Daoy (cell line): Measurements from ENCODE around the gene CYB5RL. TPM values are rescaled to one million over a fixed set of nuclear protein-coding genes. Genes with fewer than 3 reads are reported as not detected.
A peak's percentile ranks its signal among the peaks of the same experiment; 100 is the strongest.
"Not testable (repeated sequence)": the region's sequence is repeated elsewhere in the genome, so short reads cannot be mapped to it uniquely, and the experiment has no call there.

ENCODE experiments used
- DNase-seq: peaks from one replicate; pipeline ENCODE4 v3.0.0-alpha.2; 2015; ENCODE audit warnings: low read depth
- total RNA-seq: library from RNA; depleted of rRNA; stranded (reverse); fragments of >200 nt; shearing (Covaris generic); gene quantifications from 2 replicates; pipeline ENCODE4 v1.2.3, GENCODE V29; 2014; rRNA removed

CYB5RL gene, protein sequence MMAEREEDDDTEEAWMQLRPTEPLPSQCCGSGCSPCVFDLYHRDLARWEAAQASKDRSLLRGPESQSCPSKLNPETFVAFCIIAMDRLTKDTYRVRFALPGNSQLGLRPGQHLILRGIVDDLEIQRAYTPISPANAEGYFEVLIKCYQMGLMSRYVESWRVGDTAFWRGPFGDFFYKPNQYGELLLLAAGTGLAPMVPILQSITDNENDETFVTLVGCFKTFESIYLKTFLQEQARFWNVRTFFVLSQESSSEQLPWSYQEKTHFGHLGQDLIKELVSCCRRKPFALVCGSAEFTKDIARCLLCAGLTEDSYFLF
- 3.8 and 8.9 TPM in 2 replicates for total RNA-seq

DNA sequence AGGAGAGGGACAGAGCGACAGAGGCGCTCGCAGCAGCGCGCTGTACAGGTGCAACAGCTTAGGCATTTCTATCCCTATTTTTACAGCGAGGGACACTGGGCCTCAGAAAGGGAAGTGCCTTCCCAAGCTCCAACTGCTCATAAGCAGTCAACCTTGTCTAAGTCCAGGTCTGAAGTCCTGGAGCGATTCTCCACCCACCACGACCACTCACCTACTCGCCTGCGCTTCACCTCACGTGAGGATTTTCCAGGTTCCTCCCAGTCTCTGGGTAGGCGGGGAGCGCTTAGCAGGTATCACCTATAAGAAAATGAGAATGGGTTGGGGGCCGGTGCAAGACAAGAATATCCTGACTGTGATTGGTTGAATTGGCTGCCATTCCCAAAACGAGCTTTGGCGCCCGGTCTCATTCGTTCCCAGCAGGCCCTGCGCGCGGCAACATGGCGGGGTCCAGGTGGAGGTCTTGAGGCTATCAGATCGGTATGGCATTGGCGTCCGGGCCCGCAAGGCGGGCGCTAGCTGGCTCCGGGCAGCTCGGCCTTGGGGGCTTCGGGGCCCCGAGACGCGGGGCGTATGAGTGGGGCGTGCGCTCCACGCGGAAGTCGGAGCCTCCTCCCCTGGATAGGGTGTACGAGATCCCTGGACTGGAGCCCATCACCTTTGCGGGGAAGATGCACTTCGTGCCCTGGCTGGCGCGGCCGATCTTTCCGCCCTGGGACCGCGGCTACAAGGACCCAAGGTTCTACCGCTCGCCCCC is at the start of gene CYB5RL, which contains the start of gene MRPL37:
Gene CYB5RL (minus strand): TSS at position 266 of the 754 bp plus-strand sequence. CDS start 4,414 bp downstream, outside the sequence.
Gene MRPL37 (plus strand): TSS at position 403 of the 754 bp plus-strand sequence. CDS start 77 bp downstream, at position 480.
- DNase-seq, result peak; percentile 97

DNA sequence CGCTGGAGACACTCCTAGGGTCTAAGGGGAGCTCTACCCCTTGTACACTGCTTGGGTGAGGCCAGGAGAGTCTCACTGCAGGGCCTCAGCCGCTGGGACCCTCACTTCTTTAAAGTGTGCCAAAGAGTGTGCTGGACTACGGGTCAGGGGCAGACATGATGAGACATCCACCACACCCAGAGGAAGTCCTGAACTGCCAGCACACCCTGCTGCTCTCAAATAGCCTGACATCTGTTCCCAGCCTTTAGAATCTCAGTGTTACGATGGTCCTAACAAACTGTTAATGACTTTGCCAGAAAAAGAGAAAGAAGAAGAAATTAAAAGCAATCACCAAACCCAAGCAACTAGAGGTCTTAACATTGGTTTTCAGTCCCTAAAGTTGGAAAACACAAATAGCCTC is 49.1 kb upstream of the CYB5RL start:
- peak; percentile 34 for DNase-seq

DNA sequence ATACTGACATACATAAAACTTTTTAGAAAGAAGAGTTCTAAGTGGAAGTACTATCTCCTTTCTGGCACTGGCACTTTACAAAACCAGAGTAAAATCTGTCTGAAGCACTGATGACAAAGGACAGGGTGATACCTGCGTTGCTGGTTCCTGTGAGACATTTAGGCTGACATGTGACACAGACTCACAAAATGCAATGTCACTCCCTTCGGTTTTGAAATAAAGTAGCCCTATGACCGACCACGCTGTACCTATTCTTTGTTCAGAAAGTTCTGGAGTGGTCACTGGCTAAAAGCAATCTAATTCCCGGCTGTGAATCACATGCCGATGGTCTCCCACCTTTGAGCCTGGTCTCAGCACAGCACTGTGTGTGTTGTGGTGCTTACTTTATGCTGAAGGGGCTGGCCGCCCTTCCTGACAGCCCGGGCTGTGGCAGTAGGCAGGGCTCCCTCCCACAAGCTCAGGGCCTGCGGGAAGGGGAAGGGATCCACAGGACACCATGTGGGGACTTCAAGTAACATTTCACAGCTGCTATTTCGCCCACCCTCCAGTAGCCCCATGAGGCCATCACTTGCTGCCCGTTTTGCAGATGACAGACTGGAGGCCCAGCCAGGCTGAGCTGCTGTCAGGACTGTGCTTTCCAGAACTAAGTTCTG is 48.2 kb upstream of the CYB5RL start:
- no peak for DNase-seq

DNA sequence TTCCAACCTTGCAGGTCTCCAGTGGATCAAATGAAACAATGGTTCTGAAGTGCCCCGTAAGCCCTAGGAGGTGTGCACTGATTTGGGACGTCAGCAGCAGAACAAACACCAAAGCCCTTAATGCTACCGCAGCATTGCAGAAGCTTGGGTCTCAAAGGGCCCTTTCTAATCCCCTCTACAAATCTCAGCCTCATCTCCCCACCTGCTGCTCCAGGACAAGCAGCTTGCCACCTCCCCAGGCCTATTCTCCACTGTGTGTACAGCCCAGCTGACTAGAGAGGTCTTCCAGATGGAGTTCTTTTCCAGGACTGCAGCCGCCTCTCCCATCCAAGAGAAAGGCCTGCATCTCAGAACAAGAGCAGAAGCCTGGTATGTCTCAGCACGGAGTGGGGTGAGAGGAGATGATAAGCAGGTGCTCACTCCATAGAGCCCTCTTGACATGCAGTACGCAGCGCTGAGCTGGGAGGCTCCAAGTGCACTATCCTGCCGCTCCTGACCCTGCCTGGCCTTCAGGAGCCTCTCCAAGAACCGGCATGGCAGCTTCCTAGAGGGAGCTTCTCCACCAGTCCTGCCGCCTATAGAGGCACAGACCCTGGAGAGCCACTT is 46.4 kb upstream of the CYB5RL start:
- no peak for DNase-seq

DNA sequence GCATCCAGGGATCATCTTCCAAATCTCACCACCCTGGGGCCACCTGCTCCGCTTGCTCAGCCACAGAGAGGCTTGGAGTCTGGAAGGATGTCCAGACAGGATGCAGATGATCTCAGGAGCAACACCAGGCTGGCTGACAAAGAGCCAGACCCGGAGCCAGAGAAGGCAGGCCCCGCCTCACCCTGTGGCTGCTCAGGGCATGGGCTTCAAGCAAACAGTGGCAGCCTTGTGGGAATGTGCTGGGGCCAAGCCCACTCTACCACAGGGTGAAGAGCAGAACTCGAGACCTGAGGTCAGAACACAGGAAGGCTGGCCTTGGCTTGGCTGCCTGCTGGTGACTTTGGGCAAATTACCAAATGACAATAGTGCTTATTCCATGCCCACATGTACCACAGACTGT is 45.7 kb upstream of the CYB5RL start:
- no peak for DNase-seq

DNA sequence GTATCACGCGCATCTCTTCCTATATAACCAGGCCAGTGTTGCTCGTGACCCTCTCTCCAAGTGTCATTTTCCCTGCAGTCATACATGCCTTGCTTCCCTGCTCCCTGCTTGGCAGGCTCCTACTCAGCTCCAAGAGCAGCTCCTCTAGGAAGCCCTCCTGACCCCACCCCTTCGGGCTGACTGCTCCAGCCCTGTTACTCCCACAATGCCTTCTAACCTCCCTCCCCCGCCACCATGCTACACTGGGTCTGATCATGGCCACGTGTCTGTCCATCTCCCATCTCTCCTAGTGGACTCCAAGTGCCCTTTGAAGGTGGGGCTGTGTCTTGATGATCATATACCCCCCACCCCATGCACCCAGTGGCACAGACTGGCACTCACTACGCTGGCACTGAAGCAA is 44.8 kb upstream of the CYB5RL start:
- no peak for DNase-seq

DNA sequence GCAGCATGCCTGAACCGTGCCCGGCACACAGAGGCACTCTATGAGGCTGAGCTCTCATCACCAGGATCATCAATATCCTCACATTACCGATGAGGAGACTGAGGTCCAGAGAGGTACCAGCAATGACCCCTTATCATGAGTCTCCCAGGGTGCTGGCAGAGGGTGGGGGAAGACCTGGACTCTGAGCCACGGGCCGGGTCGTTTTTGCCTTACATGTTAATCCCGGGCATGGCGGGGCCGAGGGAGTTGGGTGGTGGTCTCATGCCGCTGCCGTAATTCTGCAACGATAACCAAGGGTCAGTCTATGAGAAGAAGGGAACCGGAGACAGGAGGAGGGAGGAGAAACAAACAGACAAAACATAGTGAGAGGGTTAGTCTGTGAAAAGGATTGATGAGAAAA is 43.2 kb upstream of the CYB5RL start:
- no peak for DNase-seq

DNA sequence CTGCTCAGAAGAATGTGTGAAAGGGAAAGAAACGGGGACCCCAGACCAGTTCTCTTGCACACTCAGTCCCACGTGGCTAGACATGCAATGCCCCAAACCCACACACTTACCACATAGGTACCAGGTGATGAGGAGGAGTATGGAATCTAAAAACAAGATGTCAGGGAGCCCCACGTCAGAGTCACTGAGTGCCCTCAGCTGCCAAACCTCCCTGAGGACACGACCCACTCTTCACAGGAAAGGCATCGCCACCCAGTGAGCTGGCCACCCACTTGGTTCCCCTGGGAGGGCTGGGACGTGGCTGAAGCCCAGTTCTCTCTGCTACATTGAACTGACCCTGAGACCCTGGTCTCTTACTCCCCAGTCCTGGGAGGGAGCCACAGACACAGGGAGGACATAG is 41.5 kb upstream of the CYB5RL start:
- DNase-seq, result no peak

DNA sequence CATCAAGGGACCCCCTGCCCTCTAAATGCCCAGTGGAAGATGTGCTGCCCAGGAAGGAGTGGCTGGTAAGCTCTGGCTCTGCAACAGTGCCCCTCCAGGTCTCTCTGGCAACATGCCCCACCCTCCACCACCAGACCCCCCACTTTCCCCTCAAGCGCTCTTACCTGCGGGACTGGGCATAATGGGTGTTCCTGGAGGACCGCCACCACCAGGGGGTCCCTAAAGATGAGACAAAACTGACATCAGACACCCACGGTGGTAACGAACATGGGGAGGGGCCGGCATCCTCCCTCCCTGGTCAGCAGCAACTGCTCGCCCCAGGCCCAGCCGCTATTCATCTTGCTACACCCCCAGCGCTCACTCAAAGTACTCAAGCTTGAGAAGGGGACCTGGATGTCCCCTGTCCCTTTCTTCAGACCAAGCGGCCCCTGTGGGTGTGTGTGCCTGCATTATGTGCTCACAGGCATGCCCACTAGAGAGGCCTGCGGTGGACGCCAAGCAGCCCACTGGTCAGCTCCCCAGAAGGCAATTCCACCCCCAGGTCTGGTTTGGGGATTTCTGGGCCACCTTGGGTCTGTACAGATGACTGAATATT is 41.0 kb upstream of the CYB5RL start:
- DNase-seq, result no peak

DNA sequence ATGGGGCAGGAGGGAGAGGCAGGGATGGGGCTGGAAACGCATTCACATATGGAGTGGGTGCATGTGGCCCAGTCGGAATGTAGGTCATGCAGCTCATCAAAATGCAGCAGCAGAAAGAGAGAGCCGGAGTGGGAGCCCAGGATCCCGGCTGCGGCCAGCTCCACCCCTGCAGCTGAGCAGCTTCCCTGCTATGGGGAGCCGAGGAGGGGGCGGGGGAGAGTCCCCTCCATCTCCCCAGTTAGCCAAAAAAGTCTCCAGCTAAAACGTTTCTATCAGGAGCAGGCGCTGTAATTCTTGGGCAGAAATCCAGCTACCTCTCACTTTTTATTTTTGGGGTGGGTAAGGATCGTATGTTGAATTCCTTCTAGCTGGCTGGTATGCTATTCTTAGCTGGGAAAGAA is 39.8 kb upstream of the CYB5RL start:
- no peak for DNase-seq

DNA sequence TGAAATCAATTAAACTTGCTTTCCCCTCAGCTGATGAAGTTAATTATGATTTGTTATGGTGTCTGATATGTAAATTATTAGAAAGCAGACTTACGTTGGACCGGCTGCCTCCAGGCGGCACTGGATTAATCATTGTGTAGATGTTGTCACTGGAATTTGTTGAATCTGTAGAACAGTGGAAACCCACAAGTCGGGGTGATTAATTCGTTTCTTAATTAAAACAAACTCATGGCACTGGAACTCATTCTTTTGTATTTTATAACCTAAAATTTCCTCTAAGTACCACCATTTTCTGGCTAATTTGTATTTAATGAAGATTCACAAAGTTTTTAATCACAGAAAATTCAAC is 39.2 kb upstream of the CYB5RL start:
- no peak for DNase-seq

DNA sequence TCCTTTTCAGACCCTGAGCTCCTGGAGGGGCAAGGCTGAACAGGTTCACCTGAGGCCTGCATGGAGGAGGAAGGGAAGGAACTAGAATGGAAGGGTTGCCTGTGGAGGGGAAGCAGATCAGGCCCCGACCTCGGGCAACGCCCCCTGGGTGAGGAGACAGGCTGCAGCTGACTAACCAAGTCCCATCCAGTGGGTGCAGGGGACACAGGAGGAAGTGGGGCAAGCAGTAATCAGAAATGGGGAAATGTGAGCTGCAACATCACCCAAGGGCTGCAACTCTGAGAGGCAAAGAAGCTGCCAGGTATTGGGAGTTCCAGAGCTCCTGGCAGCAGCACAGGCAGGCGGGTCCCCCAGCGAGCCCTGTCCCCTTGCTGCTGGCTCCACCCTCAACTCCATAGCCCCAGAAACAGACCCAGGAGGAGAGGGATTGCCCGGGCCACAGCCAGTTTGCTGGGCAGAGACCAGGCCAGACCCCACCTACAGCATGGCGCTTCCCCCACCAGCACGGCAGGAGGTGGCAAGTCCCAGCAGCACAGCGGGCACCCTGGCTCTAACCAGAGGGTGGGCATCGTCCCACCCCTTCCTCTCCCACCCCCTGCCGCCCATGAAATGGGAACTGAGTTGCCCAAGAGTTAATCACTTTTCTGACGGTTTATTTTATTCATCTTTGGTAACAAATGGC is 38.7 kb upstream of the CYB5RL start:
- DNase-seq, result no peak

DNA sequence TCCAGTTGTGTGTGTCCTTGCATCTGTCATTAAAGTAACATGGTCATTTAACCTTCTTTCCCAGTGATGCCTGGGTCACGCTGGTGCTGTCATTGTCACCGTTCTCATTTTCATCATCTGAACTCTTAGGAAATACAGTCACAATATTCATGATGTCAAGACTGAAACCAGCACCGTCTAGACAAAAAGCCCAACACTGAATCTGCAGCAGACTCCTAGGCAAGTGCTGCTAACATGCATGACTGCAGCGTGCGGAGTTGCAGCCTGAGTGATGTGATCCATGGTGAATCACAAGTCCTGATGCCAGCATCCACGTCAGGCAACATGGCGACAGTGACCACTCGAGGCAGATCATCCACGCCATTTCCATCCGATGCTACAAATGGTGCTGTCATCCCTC is 37.8 kb upstream of the CYB5RL start:
- no peak for DNase-seq

DNA sequence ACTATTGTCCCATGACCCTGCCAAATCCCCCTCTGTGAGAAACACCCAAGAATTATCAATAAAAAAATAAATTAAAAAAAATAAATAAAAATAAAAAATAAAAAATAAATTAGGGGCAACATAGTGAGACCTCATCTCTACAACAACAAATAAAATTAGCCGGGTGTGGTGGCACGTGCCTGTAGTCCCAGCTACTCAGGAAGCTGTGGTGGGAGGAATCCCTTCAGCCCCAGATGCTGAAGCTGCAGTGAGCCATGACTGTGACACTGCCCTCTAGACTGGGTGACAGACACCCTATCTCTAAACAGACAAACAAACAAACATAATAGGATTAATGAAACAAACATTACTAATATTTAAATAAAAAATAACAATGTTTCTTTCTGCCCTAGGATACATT is 34.5 kb upstream of the CYB5RL start:
- no peak for DNase-seq

DNA sequence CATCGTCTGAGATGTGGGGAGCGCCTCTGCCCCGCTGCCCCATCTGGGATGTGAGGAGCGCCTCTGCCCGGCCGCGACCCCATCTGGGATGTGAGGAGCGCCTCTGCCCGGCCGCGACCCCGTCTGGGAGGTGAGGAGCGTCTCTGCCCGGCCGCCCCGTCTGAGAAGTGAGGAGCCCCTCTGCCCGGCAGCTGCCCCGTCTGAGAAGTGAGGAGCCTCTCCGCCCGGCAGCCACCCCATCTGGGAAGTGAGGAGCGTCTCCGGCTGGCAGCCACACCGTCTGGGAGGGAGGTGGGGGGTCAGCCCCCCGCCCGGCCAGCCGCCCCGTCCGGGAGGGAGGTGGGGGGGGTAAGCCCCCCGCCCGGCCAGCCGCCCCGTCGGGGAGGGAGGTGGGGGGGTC is 33.4 kb upstream of the CYB5RL start:
- not testable (repeated sequence) for DNase-seq

DNA sequence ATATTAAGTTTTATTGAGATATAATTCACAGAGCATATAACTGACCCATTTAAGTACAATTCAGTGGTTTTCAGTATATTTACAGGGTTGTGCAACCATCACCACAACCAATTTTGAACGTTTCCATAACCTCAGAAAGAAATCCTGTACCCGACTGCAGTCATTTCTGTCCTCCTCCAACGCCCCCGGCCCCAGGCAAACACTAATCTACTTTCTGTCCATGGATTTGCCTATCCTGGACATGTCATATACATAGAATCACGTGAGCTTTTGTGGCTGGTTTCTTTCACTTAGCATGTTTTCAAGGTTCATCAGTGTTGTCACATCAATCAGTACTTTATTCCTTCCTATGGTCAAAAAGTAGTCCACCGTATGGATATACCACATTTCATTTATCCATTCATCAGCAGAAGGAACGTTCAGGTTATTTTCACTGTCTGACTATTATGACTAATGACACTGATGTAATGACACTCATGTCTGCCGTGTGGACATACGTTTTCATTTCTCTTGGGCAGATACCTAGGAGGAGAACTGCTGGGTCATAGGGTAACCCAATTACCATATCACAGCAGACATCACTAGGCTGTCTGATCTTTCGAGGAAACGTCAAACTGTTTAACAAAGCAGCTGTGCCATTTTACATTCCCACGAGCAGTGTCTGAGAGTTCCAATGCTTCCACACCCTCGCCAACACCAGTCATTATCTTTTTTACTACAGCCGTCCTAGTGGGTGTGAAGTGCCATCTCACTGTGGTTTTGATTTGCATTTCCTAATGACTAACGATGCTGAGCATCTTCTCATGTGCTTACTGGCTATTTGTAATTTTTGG is 30.9 kb upstream of the CYB5RL start:
- DNase-seq, result no peak

DNA sequence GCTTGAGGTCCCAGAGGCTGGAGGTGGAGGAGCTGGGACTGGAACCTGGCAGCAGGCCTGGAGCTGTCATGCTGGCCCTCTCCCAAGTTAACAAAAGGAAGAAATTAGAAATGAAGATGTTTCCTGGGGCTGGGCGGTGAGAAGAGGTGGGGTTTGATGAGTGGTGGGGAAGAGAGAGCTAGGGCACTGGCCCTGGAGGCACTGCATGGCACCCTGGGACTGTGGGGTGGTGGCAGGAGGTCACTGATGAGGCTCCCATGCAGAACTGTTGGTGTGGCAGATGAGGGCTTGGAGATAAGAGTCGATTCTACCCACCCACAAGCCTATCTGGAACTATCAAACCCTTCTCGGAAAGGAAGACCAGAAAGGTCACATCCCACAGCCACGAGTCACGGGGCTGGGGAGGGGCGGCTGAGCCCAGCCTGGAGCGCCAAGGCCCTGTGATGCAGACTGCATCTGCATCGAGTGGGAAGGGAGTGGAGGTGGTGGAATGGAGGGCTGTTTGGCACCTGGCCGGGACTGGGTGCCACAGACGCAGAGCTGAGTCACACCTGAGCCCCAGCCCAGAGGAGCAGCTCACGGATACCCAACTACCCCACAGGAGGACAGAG is 29.6 kb upstream of the CYB5RL start:
- DNase-seq, result peak; percentile 61

DNA sequence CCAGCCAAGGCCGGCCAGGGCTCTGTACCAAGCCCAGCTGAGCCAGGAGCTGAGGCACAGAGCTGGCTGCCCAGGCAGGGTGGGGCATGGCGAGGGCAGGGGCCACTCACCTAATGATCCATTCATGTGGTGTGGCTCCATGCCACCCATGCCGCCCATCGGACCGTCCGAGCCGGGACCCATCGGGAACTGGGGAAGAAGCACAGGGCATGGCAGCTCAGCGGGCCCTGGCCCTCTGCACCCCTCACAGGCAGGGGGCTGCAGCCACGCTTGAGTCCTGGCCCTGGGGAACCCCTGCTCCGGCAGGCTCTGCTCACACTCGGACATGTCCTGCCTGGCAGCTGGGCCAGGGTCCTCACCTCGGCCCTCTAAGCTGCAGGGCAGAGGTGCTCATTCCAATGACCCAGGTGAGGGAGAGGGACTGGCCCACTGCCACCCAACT is 28.8 kb upstream of the CYB5RL start:
- no peak for DNase-seq

DNA sequence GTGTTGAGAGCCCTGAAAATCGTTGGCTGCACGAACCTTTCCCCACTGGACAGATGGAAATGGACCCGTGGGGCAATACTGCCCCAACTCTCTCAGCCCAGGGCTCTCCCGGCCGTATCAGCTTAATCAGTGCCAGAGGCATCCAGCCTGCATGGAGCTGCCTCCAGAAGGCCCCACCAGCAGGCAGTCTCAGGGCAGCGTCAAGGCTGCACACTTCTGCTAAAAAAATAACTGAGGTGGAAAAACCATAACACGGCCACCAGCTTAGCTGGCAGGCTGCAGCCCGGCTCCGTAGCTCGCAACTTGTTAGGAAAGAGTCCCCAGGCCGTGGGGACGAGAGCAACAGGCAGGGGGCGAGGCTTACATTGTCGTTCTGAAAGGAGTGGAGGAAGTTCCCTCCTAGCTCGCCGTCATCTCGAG is 28.1 kb upstream of the CYB5RL start:
- DNase-seq, result no peak

DNA sequence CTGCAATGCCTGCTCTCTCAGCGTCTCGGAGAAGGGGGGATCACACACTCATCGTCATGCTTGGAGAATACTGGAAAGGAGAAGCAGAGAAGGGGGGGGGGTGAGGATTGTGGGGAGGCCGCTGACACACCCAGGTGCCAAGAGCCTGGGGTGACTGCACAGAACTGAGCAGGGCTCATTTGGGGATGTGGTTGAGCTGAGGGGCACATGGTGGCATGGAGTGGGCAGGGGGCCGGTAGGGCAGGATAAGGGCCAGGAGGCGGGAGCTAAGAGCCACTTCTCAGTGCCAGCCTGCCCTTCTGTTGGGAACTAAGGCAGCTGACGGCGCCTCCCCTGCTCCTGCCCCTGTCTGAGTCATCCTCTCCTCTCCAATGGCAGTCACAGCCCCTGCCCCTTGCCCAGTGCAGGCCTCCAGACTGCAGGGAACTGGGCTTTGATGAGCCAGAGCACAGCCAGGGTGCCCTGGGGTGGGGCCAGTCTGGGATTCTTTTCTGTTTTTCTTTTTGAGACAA is 27.3 kb upstream of the CYB5RL start:
- peak; percentile 90 for DNase-seq
